H1 (cell line): Measurements from ENCODE around the gene SLC16A6. TPM values are rescaled to one million over a fixed set of nuclear protein-coding genes. Genes with fewer than 3 reads are reported as not detected.

ENCODE experiments used
- CTCF ChIA-PET: fragments of 300-600 bp; sonication (Branson Sonifier 250); formaldehyde crosslinking; loops from one replicate; lab custom pipeline; 2021; ENCODE audit not compliant: partially characterized antibody; lab: Charles Lee
- POLR2A ChIA-PET: fragments of 300-600 bp; sonication (Branson Sonifier 250); formaldehyde crosslinking; loops from one replicate; lab custom pipeline; 2021; ENCODE audit warnings: inconsistent platforms; ENCODE audit not compliant: partially characterized antibody; lab: Charles Lee
- DNase-seq, 2 experiments: peaks; one replicate each; pipeline versions ENCODE4 v3.0.0 to v3.0.0-alpha.2; 2010 to 2022; ENCODE audit warnings: low spot score in 2 of 2, low read depth in 1 of 2, mixed read lengths in 1 of 2
- FAIRE-seq: peaks from 2 replicates; lab custom pipeline; 2011; peaks lifted over from hg19 to GRCh38; lab: Jason Lieb, UNC
- H2AFZ ChIP-seq: 2 replicates; pipeline ENCODE4 v1.8.1; 2012; ENCODE audit warnings: low read length, inconsistent platforms
- H2AK5ac ChIP-seq: 2 replicates; pipeline ENCODE4 v1.6.1; 2013; ENCODE audit warnings: low read depth, low read length
- H2BK120ac ChIP-seq: replicated peaks from 2 replicates; pipeline ENCODE3; 2013; ENCODE audit warnings: low read depth, low read length, inconsistent platforms
- H2BK12ac ChIP-seq: 2 replicates; pipeline ENCODE4 v1.6.1; 2013; ENCODE audit warnings: low read depth, low read length
- H2BK15ac ChIP-seq: 2 replicates; pipeline ENCODE4 v1.6.1; 2013; ENCODE audit warnings: low read length
- H2BK20ac ChIP-seq: 2 replicates; pipeline ENCODE4 v1.6.1; 2013; ENCODE audit warnings: low read length
- H2BK5ac ChIP-seq: 2 replicates; pipeline ENCODE4 v1.6.1; 2013; ENCODE audit warnings: low read depth, low read length
- H3K14ac ChIP-seq: 2 replicates; pipeline ENCODE4 v1.6.1; 2013; ENCODE audit warnings: inconsistent platforms; ENCODE audit not compliant: insufficient read length
- H3K18ac ChIP-seq: 2 replicates; pipeline ENCODE4 v1.6.1; 2013; ENCODE audit warnings: low read length; ENCODE audit errors: extremely low read depth
- H3K23ac ChIP-seq: 2 replicates; pipeline ENCODE4 v1.6.1; 2013; ENCODE audit warnings: inconsistent platforms; ENCODE audit not compliant: insufficient read length
- H3K23me2 ChIP-seq: 2 replicates; pipeline ENCODE4 v1.6.1; 2013; ENCODE audit warnings: low read depth, low read length
- H3K27ac ChIP-seq: 2 replicates; pipeline ENCODE4 v1.6.1; 2011; ENCODE audit warnings: low read depth, low read length, inconsistent platforms
- H3K27me3 ChIP-seq, 4 experiments: replicated peaks in 1 of 4; 1 replicate in 1 of 4; 2 replicates in 3 of 4; pipeline versions ENCODE4 v1.6.1 to v1.8.1; 2011 to 2013; ENCODE audit warnings: low read length in 3 of 4, mild to moderate bottlenecking in 3 of 4, inconsistent platforms in 2 of 4, mixed read lengths in 2 of 4, moderate library complexity in 1 of 4; ENCODE audit not compliant: control insufficient read depth in 3 of 4, insufficient read depth in 3 of 4; ENCODE audit errors: extremely low read depth in 1 of 4
- H3K36me3 ChIP-seq, 4 experiments: 2 replicates each; pipeline versions ENCODE4 v1.6.1 to v1.8.1; 2011 to 2013; ENCODE audit warnings: mild to moderate bottlenecking in 4 of 4, low read length in 3 of 4, moderate library complexity in 2 of 4, control low read depth in 1 of 4, inconsistent platforms in 1 of 4; ENCODE audit not compliant: insufficient read depth in 4 of 4, control insufficient read depth in 2 of 4
- H3K4ac ChIP-seq: replicated peaks from 2 replicates; pipeline ENCODE3; 2013; ENCODE audit warnings: low read length, low read depth, mixed read lengths, inconsistent platforms; ENCODE audit not compliant: insufficient read length
- H3K4me1 ChIP-seq, 4 experiments: replicated peaks in 1 of 4; 1 replicate in 1 of 4; 2 replicates in 3 of 4; pipeline versions ENCODE4 v1.6.1 to v1.8.1; 2011 to 2013; ENCODE audit warnings: low read length in 3 of 4, inconsistent platforms in 2 of 4, mixed read lengths in 1 of 4; ENCODE audit not compliant: insufficient read depth in 4 of 4, control insufficient read depth in 3 of 4
- H3K4me2 ChIP-seq, 2 experiments: 2 replicates each; pipeline versions ENCODE4 v1.6.1 to v1.8.1; 2011 to 2013; ENCODE audit warnings: low read depth in 2 of 2, low read length in 2 of 2, control low read depth in 1 of 2, inconsistent platforms in 1 of 2, mild to moderate bottlenecking in 1 of 2; ENCODE audit not compliant: insufficient read depth in 1 of 2
- H3K4me3 ChIP-seq, 4 experiments: fragments of 200-600, 300-600 bp in 1 of 4; sonication (generic), shearing (Covaris generic), sonication (Bioruptor Twin) in 1 of 4; 2 replicates each; pipeline versions ENCODE4 v1.5.1 to v1.8.1; 2011 to 2016; ENCODE audit warnings: low read length in 4 of 4, low read depth in 3 of 4, control low read depth in 2 of 4, inconsistent platforms in 2 of 4, mild to moderate bottlenecking in 2 of 4, mixed read lengths in 1 of 4, moderate library complexity in 1 of 4; ENCODE audit not compliant: insufficient read depth in 2 of 4; ENCODE audit errors: extremely low read depth in 1 of 4
- H3K56ac ChIP-seq: replicated peaks from 2 replicates; pipeline ENCODE3; 2013; ENCODE audit warnings: low read depth, mild to moderate bottlenecking, mixed read lengths, low read length, inconsistent platforms; ENCODE audit not compliant: insufficient read length
- H3K79me1 ChIP-seq: 2 replicates; pipeline ENCODE4 v1.6.1; 2013; ENCODE audit warnings: low read depth, low read length, control low read depth
- H3K79me2 ChIP-seq, 2 experiments: 2 replicates each; pipeline versions ENCODE4 v1.6.1 to v1.8.1; 2012 to 2013; ENCODE audit warnings: low read length in 2 of 2, mild to moderate bottlenecking in 2 of 2, inconsistent platforms in 1 of 2; ENCODE audit not compliant: insufficient read depth in 2 of 2, control insufficient read depth in 1 of 2
- H3K9ac ChIP-seq, 4 experiments: replicated peaks in 1 of 4; 1 replicate in 1 of 4; 2 replicates in 3 of 4; pipeline versions ENCODE4 v1.6.1 to v1.8.1; 2011 to 2013; ENCODE audit warnings: low read depth in 3 of 4, low read length in 3 of 4, control low read depth in 2 of 4, mild to moderate bottlenecking in 2 of 4, moderate library complexity in 2 of 4, inconsistent platforms in 1 of 4; ENCODE audit errors: extremely low read depth in 1 of 4
- H3K9me3 ChIP-seq, 2 experiments: 2 replicates each; pipeline versions ENCODE4 v1.6.1 to v1.8.1; 2012 to 2013; ENCODE audit warnings: mild to moderate bottlenecking in 2 of 2, moderate library complexity in 2 of 2, control low read depth in 1 of 2, inconsistent platforms in 1 of 2, low read depth in 1 of 2, low read length in 1 of 2, mixed read lengths in 1 of 2; ENCODE audit not compliant: insufficient read depth in 2 of 2
- H4K20me1 ChIP-seq, 2 experiments: replicated peaks in 1 of 2; 2 replicates each; pipeline versions ENCODE3 to v1.8.1; 2011 to 2013; ENCODE audit warnings: inconsistent platforms in 2 of 2, low read length in 2 of 2, mild to moderate bottlenecking in 1 of 2; ENCODE audit not compliant: insufficient read depth in 2 of 2, control insufficient read depth in 1 of 2
- H4K5ac ChIP-seq: 2 replicates; pipeline ENCODE4 v1.6.1; 2013; ENCODE audit warnings: low read length, low read depth, mixed read lengths, inconsistent platforms; ENCODE audit not compliant: insufficient read length
- H4K8ac ChIP-seq: 2 replicates; pipeline ENCODE4 v1.8.0; 2013; ENCODE audit warnings: mild to moderate bottlenecking, moderate library complexity, low read length, inconsistent platforms; ENCODE audit not compliant: insufficient read depth; ENCODE audit errors: extremely low read depth
- H4K91ac ChIP-seq: replicated peaks from 2 replicates; pipeline ENCODE3; 2013; ENCODE audit warnings: low read length, mixed read lengths, inconsistent platforms; ENCODE audit not compliant: insufficient read length
- JUN ChIP-seq: IDR thresholded peaks from 2 replicates; pipeline ENCODE4 v1.6.1; 2011; ENCODE audit warnings: low read depth, mild to moderate bottlenecking, improper control_type of control experiment, low read length
- KDM1A ChIP-seq: fragments of 200-600, 300-600 bp; sonication (generic); IDR thresholded peaks from 2 replicates; pipeline ENCODE4 v1.7.1; 2016; ENCODE audit warnings: mild to moderate bottlenecking, low read length, borderline replicate concordance
- RAD21 ChIP-seq, 2 experiments: IDR thresholded peaks in 1 of 2; conservative IDR thresholded peaks in 1 of 2; 2 replicates each; pipeline ENCODE4 v1.6.1; 2011; ENCODE audit warnings: low read depth in 2 of 2, low read length in 2 of 2, improper control_type of control experiment in 1 of 2, inconsistent platforms in 1 of 2, mild to moderate bottlenecking in 1 of 2, moderate library complexity in 1 of 2
- YY1 ChIP-seq: IDR thresholded peaks from 2 replicates; pipeline ENCODE4 v1.6.1; 2011; ENCODE audit warnings: low read depth, mild to moderate bottlenecking, low read length
- ZNF274 ChIP-seq: IDR thresholded peaks from 2 replicates; pipeline ENCODE4 v1.7.0; 2012; ENCODE audit warnings: low read length, borderline replicate concordance; ENCODE audit errors: extremely low read depth
- WGBS, 2 experiments: shearing (Covaris generic) in 1 of 2; methylation state at CpG; one replicate each; pipeline versions ENCODE4 v1.1.6 to v1.1.7; 2013 to 2015; ENCODE audit warnings: low lambda C conversion rate in 2 of 2, mixed read lengths in 2 of 2, inconsistent platforms in 1 of 2, low coverage in 1 of 2, missing lambda C conversion rate in 1 of 2; ENCODE audit not compliant: insufficient replicate concordance in 2 of 2, insufficient coverage in 1 of 2, insufficient read length in 1 of 2; ENCODE audit errors: extremely low coverage in 1 of 2, missing lambda C conversion rate in 1 of 2; 5-methylcytosine and 5-hydroxymethylcytosine counted together
- polyA plus RNA-seq, 7 experiments: library from polyadenylated mRNA; depleted of rRNA in 3 of 7; stranded (reverse) in 5 of 7; unstranded in 2 of 7; fragments of >200 nt in 5 of 7; fragments of 200-250 nt in 2 of 7; gene quantifications; 1 replicate in 5 of 7; 2 replicates in 1 of 7; 4 replicates in 1 of 7; pipeline versions ENCODE4 v1.2.1 to v1.2.3, GENCODE V29; 2011 to 2013; ENCODE audit warnings: missing spikeins in 2 of 7, mixed read lengths in 2 of 7
- total RNA-seq: library from RNA; stranded (reverse); fragmentation: NEBNext Ultra II Directional; extraction: Animal tissue kit (Norgen Biotek cat#: 25700); gene quantifications from 2 replicates; pipeline ENCODE4 v1.2.1, GENCODE V29; 2021
- TF ChIP-seq, protein P1 (sequence below), 3 experiments: IDR thresholded peaks; 1 replicate in 2 of 3; 2 replicates in 1 of 3; pipeline versions ENCODE4 v1.5.1 to v1.6.1; 2011; ENCODE audit warnings: low read length in 3 of 3, mild to moderate bottlenecking in 3 of 3, inconsistent platforms in 2 of 3, low read depth in 1 of 3, moderate library complexity in 1 of 3; ENCODE audit not compliant: insufficient read depth in 1 of 3; ENCODE audit errors: control extremely low read depth in 1 of 3

SLC16A6 gene
- total and polyA plus RNA-seq, 2 of the 8 experiments (the other 6 are each of a cell fraction or from before 2014, with no cell fraction given): 0.17 to 0.22 TPM

DNA sequence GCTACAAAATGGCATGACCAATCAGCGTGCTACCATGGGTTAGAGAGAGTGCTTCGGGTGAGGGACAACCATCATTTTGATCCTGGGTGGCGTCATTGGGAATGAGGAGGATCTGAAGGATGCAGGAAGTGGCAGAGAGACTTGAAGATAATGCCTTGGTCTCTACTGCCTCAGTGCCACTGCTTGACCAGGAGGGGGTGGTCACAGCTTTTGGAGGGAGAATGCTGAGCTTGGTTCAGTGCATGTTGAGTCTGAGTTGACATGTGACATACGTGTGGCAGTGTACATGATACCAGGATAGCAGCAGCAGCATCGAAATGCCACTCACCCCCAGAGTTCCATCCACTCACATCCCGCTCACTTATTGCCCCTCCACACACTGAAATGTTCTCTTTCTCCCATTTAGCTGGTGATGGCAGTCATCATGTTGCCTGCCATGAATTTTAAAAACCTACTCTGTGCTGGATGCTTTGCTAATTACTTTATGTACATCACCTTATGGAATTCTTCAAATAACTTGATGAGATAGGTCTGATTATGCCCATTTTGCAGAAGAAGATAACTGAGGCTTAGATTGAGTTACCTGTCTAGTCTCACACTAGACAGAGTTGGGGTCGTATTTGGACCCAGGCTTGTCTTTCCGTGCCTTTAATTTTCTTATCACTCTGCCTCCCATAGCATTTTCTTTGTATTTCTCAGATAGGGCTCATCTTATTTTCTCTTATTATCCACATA lies 37.1 kb upstream of the SLC16A6 start:
- Histone ChIP-seq H3K14ac (no peak overlapping the region), H3K4me2 (no peak overlapping the region), H3K9me3 (peaks cover 4% of the 10 kb centered on the region in 2 experiments; a peak in 2 of 4 replicates), H2BK20ac (no peak overlapping the region), H3K4ac (no peak overlapping the region), H2BK120ac (no peak overlapping the region), H3K4me1 (no peaks in the 10 kb centered on the region), H3K79me1 (no peaks in the 10 kb centered on the region; the same call in 1 of the 2 replicates), H2AFZ (no peak overlapping the region), H2BK15ac (no peak overlapping the region), H3K56ac (no peak overlapping the region), H2BK5ac (no peak overlapping the region), H3K27ac (no peak overlapping the region), H3K9ac (no peak overlapping the region), H3K23ac (no peak overlapping the region), H4K91ac (no peak overlapping the region), H3K4me3 (no peak overlapping the region), H4K8ac (no peak overlapping the region), H3K23me2 (no peaks in the 10 kb centered on the region), H3K27me3 (no peaks in the 10 kb centered on the region; a peak in 1 of 7 replicates), H2AK5ac (no peak overlapping the region), H2BK12ac (no peak overlapping the region), H3K79me2 (no peaks in the 10 kb centered on the region)
- ChIA-PET POLR2A (no interaction called here), CTCF (interaction anchor here (0.6 to 6.6 kb wide), 9 partner anchors 17 to 369 kb away, joined by 3 to 42 read pairs (median 4); no protein-coding TSS in a partner anchor)
- 94% methylated on average over 8 of the region's 8 CpGs; no CpG with 5 or more reads in 1 of the 2 experiments for WGBS, 2 experiments
- FAIRE-seq: no peak
- TF ChIP-seq, protein P1, sequence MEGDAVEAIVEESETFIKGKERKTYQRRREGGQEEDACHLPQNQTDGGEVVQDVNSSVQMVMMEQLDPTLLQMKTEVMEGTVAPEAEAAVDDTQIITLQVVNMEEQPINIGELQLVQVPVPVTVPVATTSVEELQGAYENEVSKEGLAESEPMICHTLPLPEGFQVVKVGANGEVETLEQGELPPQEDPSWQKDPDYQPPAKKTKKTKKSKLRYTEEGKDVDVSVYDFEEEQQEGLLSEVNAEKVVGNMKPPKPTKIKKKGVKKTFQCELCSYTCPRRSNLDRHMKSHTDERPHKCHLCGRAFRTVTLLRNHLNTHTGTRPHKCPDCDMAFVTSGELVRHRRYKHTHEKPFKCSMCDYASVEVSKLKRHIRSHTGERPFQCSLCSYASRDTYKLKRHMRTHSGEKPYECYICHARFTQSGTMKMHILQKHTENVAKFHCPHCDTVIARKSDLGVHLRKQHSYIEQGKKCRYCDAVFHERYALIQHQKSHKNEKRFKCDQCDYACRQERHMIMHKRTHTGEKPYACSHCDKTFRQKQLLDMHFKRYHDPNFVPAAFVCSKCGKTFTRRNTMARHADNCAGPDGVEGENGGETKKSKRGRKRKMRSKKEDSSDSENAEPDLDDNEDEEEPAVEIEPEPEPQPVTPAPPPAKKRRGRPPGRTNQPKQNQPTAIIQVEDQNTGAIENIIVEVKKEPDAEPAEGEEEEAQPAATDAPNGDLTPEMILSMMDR (IDR thresholded peaks at IDR 0.05; ENCODE audit: control extremely low read depth in 1 of 3, insufficient read depth in 1 of 3, low read depth in 1 of 3, low read length in 3 of 3): peak; percentile 37 to 65 (median 45)
- TF ChIP-seq KDM1A: no peak
- no peak for TF ChIP-seq ZNF274
- TF ChIP-seq JUN: no peak
- TF ChIP-seq RAD21 (IDR thresholded peaks at IDR 0.05 in 1 of 2, conservative IDR thresholded peaks at IDR 0.05 in 1 of 2; ENCODE audit: low read depth in 2 of 2, low read length in 2 of 2): peak; percentile 55 to 58
- no peak for TF ChIP-seq YY1
- TF ChIP-seq, all 59 proteins: peak for 2
- H4K20me1 ChIP-seq: no peaks in the 10 kb centered on the region
- H4K5ac ChIP-seq: no peak overlapping the region
- H3K18ac ChIP-seq: no peak overlapping the region
- no peaks in the 10 kb centered on the region for H3K36me3 ChIP-seq
- DNase-seq: no peak
